Measurements from ENCODE around the gene TEKTIP1. TPM values are rescaled to one million over a fixed set of nuclear protein-coding genes. Genes with fewer than 3 reads are reported as not detected.

The TEKTIP1 gene
- total RNA-seq, 1 experiment from 2014 or later, result 0.49 TPM

DNA sequence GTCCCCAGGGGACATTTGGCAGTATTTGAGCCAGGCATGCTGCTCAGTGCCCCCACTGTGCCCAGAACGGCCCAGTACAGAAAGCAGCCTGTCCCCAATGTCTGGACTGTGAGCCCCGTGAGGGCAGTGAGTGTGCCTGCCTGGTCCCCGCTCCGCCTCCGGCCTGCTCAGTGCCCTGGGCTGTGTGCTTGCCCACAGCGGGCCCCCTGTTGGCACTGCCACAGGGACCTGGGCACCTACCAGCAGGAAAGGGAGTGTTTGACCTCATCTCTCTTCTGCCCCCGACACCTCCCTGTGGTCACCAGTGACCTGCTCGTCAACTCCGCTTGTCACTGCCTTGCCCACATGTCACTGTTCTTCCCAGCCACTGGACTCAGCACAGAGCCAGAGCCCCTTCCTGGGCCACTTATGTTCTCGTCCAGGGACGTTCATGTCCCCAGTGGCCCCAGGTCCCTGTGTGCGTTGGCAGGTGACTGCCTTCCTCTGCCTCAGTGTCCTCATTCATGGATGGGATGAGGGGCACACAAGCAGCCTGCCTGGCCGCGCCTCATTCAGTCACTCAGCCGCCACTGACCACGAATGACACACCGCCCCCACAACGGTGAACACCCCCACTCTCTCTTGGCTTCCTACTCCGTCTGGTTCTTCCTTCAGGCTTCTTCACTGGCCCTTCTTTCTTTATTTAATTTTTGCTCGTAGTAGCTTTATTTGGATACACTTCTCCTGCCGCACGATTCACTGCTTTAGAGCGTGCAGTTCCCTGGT is 30.0 kb upstream of the TEKTIP1 start:
- TF ChIP-seq CTCF (IDR thresholded peaks at IDR 0.05; ENCODE audit: unreplicated experiment), result no peak
- intact Hi-C loops (cut with micrococcal nuclease), result no loop called here
- Mint-ChIP-seq H3K9me3 (ENCODE audit: unreplicated experiment) (no peaks in the 10 kb centered on the region), H3K36me3 (ENCODE audit: insufficient read depth, unreplicated experiment) (peaks cover 8% of the 10 kb centered on the region), H3K27me3 (ENCODE audit: insufficient read depth, unreplicated experiment) (no peaks in the 10 kb centered on the region), H3K27ac (ENCODE audit: low read depth, unreplicated experiment) (peak overlapping the region; percentile 37), H3K4me1 (ENCODE audit: insufficient read depth, unreplicated experiment) (peaks cover 19% of the 10 kb centered on the region), H3K4me3 (ENCODE audit: unreplicated experiment) (peak overlapping the region; percentile 41)
- BruUV-seq (replicated peaks), result no TSS peak
- ChIA-PET POLR2A (interaction anchor here (0.8 to 1.6 kb wide), 2 partner anchors 9 to 48 kb away, joined by 4 to 6 read pairs; partner anchors contain the start of gene DOHH), CTCF (interaction anchor here (0.5 to 1.0 kb wide), 2 partner anchors 191 to 333 kb away, joined by 3 to 4 read pairs; no protein-coding TSS in a partner anchor)
- no peak for DNase-seq (ENCODE audit: unreplicated experiment)

GRCh38 chr19:3509566-3509989 is 29.4 kb upstream of the TEKTIP1 start:
- intact Hi-C loops (cut with micrococcal nuclease), result no loop called here
- no peaks in the 10 kb centered on the region for H3K9me3 Mint-ChIP-seq (ENCODE audit: unreplicated experiment)
- no TSS peak for BruUV-seq (replicated peaks)
- peak overlapping the region; percentile 41 for H3K4me3 Mint-ChIP-seq (ENCODE audit: unreplicated experiment)
- peak overlapping the region; percentile 37 for H3K27ac Mint-ChIP-seq (ENCODE audit: low read depth, unreplicated experiment)
- peaks cover 14% of the 10 kb centered on the region for H3K36me3 Mint-ChIP-seq (ENCODE audit: insufficient read depth, unreplicated experiment)
- no peak for TF ChIP-seq CTCF (IDR thresholded peaks at IDR 0.05; ENCODE audit: unreplicated experiment)
- H3K4me1 Mint-ChIP-seq (ENCODE audit: insufficient read depth, unreplicated experiment), result peaks cover 19% of the 10 kb centered on the region
- DNase-seq (ENCODE audit: unreplicated experiment), result peak; percentile 67
- ChIA-PET CTCF (interaction anchor here (1.0 kb wide), 1 partner anchor 192 kb away, joined by 4 read pairs; no protein-coding TSS in a partner anchor), POLR2A (interaction anchor here (0.8 to 1.6 kb wide), 2 partner anchors 9 to 47 kb away, joined by 4 to 6 read pairs; partner anchors contain the start of gene DOHH)
- H3K27me3 Mint-ChIP-seq (ENCODE audit: insufficient read depth, unreplicated experiment), result no peaks in the 10 kb centered on the region

DNA sequence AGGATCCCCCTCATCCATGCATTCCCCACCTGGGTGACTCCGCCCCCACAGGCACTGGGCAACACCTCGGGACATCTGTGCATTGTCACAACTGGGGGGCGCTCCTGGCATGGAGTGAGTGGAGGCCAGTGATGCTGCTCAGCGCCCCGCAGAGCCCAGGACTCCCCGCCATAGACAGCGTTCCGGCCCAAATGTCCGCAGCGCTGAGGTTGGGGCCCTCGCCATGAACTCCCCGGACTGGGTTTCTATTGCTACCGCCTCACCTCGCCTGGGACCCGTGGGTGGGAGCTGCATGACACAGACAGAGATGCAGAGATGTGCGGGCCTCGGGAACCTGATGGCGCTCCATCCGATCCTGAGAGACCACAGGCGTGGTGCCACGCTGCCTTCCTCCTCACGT is 28.2 kb upstream of the TEKTIP1 start:
- Mint-ChIP-seq H3K36me3 (ENCODE audit: insufficient read depth, unreplicated experiment) (peaks cover 14% of the 10 kb centered on the region), H3K27me3 (ENCODE audit: insufficient read depth, unreplicated experiment) (no peaks in the 10 kb centered on the region), H3K4me1 (ENCODE audit: insufficient read depth, unreplicated experiment) (peaks cover 19% of the 10 kb centered on the region), H3K27ac (ENCODE audit: low read depth, unreplicated experiment) (no peak overlapping the region), H3K9me3 (ENCODE audit: unreplicated experiment) (no peaks in the 10 kb centered on the region), H3K4me3 (ENCODE audit: unreplicated experiment) (no peak overlapping the region)
- TF ChIP-seq CTCF (IDR thresholded peaks at IDR 0.05; ENCODE audit: unreplicated experiment), result no peak
- no TSS peak for BruUV-seq (replicated peaks)
- ChIA-PET POLR2A (no interaction called here), CTCF (no interaction called here)
- no peak for DNase-seq (ENCODE audit: unreplicated experiment)
- intact Hi-C loops (cut with micrococcal nuclease), result no loop called here

GRCh38 chr19:3511506-3512251 is 27.3 kb upstream of the TEKTIP1 start:
- Mint-ChIP-seq H3K27ac (ENCODE audit: low read depth, unreplicated experiment) (no peak overlapping the region), H3K27me3 (ENCODE audit: insufficient read depth, unreplicated experiment) (no peaks in the 10 kb centered on the region), H3K4me1 (ENCODE audit: insufficient read depth, unreplicated experiment) (peaks cover 19% of the 10 kb centered on the region), H3K36me3 (ENCODE audit: insufficient read depth, unreplicated experiment) (peaks cover 11% of the 10 kb centered on the region), H3K4me3 (ENCODE audit: unreplicated experiment) (no peak overlapping the region), H3K9me3 (ENCODE audit: unreplicated experiment) (no peaks in the 10 kb centered on the region)
- CTCF ChIA-PET, result interaction anchor here (0.7 kb wide), 1 partner anchor 7 kb away, joined by 3 read pairs; no protein-coding TSS in a partner anchor
- intact Hi-C loops (cut with micrococcal nuclease), result no loop called here
- no peak for TF ChIP-seq CTCF (IDR thresholded peaks at IDR 0.05; ENCODE audit: unreplicated experiment)
- no peak for DNase-seq (ENCODE audit: unreplicated experiment)
- no TSS peak for BruUV-seq (replicated peaks)
- POLR2A ChIA-PET, result no interaction called here
